ENCODE measurements around the gene CBLIF. TPM values are rescaled to one million over a fixed set of nuclear protein-coding genes. Genes with fewer than 3 reads are reported as not detected.

The CBLIF gene
- total RNA-seq, 1 experiment from 2014 or later: not detected

GRCh38 chr11:59872076-59872475 lies 26.8 kb upstream of the CBLIF start:
- Histone ChIP-seq H3K9me3 (ENCODE audit: control insufficient read depth, insufficient read depth, low read depth, low read length) (no peaks in the 10 kb centered on the region), H3K4me1 (ENCODE audit: control insufficient read depth, insufficient read depth, low read length) (no peaks in the 10 kb centered on the region), H3K27ac (ENCODE audit: low read length) (no peak overlapping the region), H3K4me3 (ENCODE audit: low read depth in 2 of 2, low read length in 2 of 2) (no peak overlapping the region), H3K36me3 (ENCODE audit: control insufficient read depth, insufficient read depth, low read length) (no peaks in the 10 kb centered on the region), H3K27me3 (ENCODE audit: control insufficient read depth, insufficient read depth, low read length) (no peaks in the 10 kb centered on the region)
- DNase-seq (ENCODE audit: low read depth, low spot score): no peak
- no TSS peak for BruUV-seq (replicated peaks)
- no peak for ATAC-seq
- CTCF ChIA-PET: no interaction called here
- in situ Hi-C loops (cut with HindIII; ENCODE audit: low pct_unique_long_range_greater_than_20kb, low sequenced_read_pairs) (no loop called here), intact Hi-C loops (cut with micrococcal nuclease; ENCODE audit: unreplicated experiment) (no loop called here)
- TF ChIP-seq CTCF (IDR thresholded peaks at IDR 0.05) (no peak), TCF7L2 (IDR thresholded peaks at IDR 0.05; ENCODE audit: low read depth, low read length) (no peak), SIN3A (IDR thresholded peaks at IDR 0.05; ENCODE audit: borderline replicate concordance, insufficient read depth, low read depth, low read length) (no peak), REST (IDR thresholded peaks at IDR 0.05; ENCODE audit: insufficient read depth in 1 of 2, low read depth in 2 of 2, low read length in 1 of 2) (no peak), POLR2AphosphoS5 (IDR thresholded peaks at IDR 0.05; ENCODE audit: low read depth, low read length) (no peak)
- POLR2A ChIA-PET: no interaction called here

GRCh38 chr11:59867946-59868345 lies 22.6 kb upstream of the CBLIF start:
- CTCF ChIA-PET: no interaction called here
- Histone ChIP-seq H3K4me1 (ENCODE audit: control insufficient read depth, insufficient read depth, low read length) (no peaks in the 10 kb centered on the region), H3K27ac (ENCODE audit: low read length) (no peak overlapping the region), H3K36me3 (ENCODE audit: control insufficient read depth, insufficient read depth, low read length) (no peaks in the 10 kb centered on the region), H3K4me3 (ENCODE audit: low read depth in 2 of 2, low read length in 2 of 2) (no peak overlapping the region), H3K9me3 (ENCODE audit: control insufficient read depth, insufficient read depth, low read depth, low read length) (no peaks in the 10 kb centered on the region), H3K27me3 (ENCODE audit: control insufficient read depth, insufficient read depth, low read length) (no peaks in the 10 kb centered on the region)
- POLR2A ChIA-PET: no interaction called here
- in situ Hi-C loops (cut with HindIII; ENCODE audit: low pct_unique_long_range_greater_than_20kb, low sequenced_read_pairs): no loop called here
- intact Hi-C loops (cut with micrococcal nuclease; ENCODE audit: unreplicated experiment): no loop called here
- no peak for DNase-seq (ENCODE audit: low read depth, low spot score)
- no peak for TF ChIP-seq REST (IDR thresholded peaks at IDR 0.05; ENCODE audit: insufficient read depth in 1 of 2, low read depth in 2 of 2, low read length in 1 of 2)
- no peak for TF ChIP-seq CTCF (IDR thresholded peaks at IDR 0.05)
- TF ChIP-seq TCF7L2 (IDR thresholded peaks at IDR 0.05; ENCODE audit: low read depth, low read length): no peak
- no peak for TF ChIP-seq SIN3A (IDR thresholded peaks at IDR 0.05; ENCODE audit: borderline replicate concordance, insufficient read depth, low read depth, low read length)
- no TSS peak for BruUV-seq (replicated peaks)
- ATAC-seq: no peak
